Osteoblast (primary cell): Measurements from ENCODE around the gene HSPB3. TPM values are rescaled to one million over a fixed set of nuclear protein-coding genes. Genes with fewer than 3 reads are reported as not detected.

Source experiments
- DNase-seq: peaks from one replicate; pipeline ENCODE4 v3.0.0; 2011; ENCODE audit warnings: low spot score, mixed read lengths; ENCODE audit not compliant: insufficient read length; ENCODE audit errors: missing footprints
- H2AFZ ChIP-seq: 2 replicates; pipeline ENCODE4 v1.6.0; 2011; ENCODE audit warnings: mild to moderate bottlenecking, low read length
- H3K27ac ChIP-seq: 2 replicates; pipeline ENCODE4 v1.5.1; 2011; ENCODE audit warnings: mild to moderate bottlenecking, low read depth, low read length, moderate library complexity
- H3K27me3 ChIP-seq: 2 replicates; pipeline ENCODE4 v1.6.0; 2012; ENCODE audit warnings: mild to moderate bottlenecking, control low read depth, inconsistent platforms, low read length, moderate library complexity; ENCODE audit not compliant: insufficient read depth
- H3K36me3 ChIP-seq: 2 replicates; pipeline ENCODE4 v1.5.1; 2011; ENCODE audit warnings: mild to moderate bottlenecking, low read length, control low read depth, moderate library complexity; ENCODE audit not compliant: insufficient read depth
- H3K4me1 ChIP-seq: 2 replicates; pipeline ENCODE4 v1.5.1; 2011; ENCODE audit warnings: mild to moderate bottlenecking, low read length, control low read depth, moderate library complexity; ENCODE audit not compliant: insufficient read depth
- H3K4me2 ChIP-seq: 2 replicates; pipeline ENCODE4 v1.6.0; 2011; ENCODE audit warnings: mild to moderate bottlenecking, low read length; ENCODE audit not compliant: insufficient read depth
- H3K4me3 ChIP-seq: fragments of 200-600 bp; sonication (generic); 3 replicates; pipeline ENCODE4 v1.5.1; 2012; ENCODE audit warnings: mild to moderate bottlenecking, low read length, inconsistent platforms; ENCODE audit not compliant: insufficient read depth
- H3K79me2 ChIP-seq: 2 replicates; pipeline ENCODE4 v1.6.0; 2012; ENCODE audit warnings: mild to moderate bottlenecking, low read length, control low read depth, inconsistent platforms; ENCODE audit not compliant: insufficient read depth
- H3K9me3 ChIP-seq: 2 replicates; pipeline ENCODE4 v1.5.1; 2011; ENCODE audit warnings: low read depth, low read length, control low read depth
- H4K20me1 ChIP-seq: 2 replicates; pipeline ENCODE4 v1.6.0; 2012; ENCODE audit warnings: mild to moderate bottlenecking, low read length, control low read depth; ENCODE audit not compliant: insufficient read depth
- total RNA-seq: library from RNA; depleted of rRNA; stranded (reverse); fragments of >200 nt; gene quantifications from 2 replicates; pipeline ENCODE4 v1.2.3, GENCODE V29; 2012
- TF ChIP-seq, protein P1 (sequence below): IDR thresholded peaks from 2 replicates; pipeline ENCODE4 v1.5.1; 2011; ENCODE audit warnings: mild to moderate bottlenecking, low read depth, low read length, moderate library complexity; ENCODE audit errors: extremely low read depth

HSPB3 gene
- total RNA-seq, 1 donor: not detected

DNA sequence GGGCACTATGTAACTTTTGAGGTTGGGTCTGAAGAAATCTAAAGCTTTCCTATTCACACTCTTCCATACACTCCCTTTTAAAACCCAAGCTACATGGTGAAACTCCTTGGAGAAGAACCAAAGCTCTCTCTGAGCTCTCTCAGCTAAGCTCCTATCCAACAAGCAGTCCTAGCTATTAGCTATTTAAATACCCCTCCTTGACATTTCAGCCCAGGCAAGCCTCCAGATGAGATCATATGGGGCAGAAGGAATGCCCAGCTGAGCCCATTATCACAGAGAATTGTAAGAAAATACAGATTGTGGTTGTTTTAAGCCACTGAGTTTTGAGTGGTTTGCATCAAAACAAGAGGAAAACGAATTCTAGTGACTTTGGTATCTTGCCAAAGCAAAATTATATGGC, 15.2 kb downstream of the HSPB3 start:
- H3K27ac ChIP-seq: peak overlapping the region; percentile 55
- H4K20me1 ChIP-seq: no peaks in the 10 kb centered on the region
- H2AFZ ChIP-seq: no peak overlapping the region
- DNase-seq: peak; percentile 82
- H3K9me3 ChIP-seq: no peaks in the 10 kb centered on the region
- H3K4me2 ChIP-seq: peak overlapping the region; percentile 77
- TF ChIP-seq, protein P1, sequence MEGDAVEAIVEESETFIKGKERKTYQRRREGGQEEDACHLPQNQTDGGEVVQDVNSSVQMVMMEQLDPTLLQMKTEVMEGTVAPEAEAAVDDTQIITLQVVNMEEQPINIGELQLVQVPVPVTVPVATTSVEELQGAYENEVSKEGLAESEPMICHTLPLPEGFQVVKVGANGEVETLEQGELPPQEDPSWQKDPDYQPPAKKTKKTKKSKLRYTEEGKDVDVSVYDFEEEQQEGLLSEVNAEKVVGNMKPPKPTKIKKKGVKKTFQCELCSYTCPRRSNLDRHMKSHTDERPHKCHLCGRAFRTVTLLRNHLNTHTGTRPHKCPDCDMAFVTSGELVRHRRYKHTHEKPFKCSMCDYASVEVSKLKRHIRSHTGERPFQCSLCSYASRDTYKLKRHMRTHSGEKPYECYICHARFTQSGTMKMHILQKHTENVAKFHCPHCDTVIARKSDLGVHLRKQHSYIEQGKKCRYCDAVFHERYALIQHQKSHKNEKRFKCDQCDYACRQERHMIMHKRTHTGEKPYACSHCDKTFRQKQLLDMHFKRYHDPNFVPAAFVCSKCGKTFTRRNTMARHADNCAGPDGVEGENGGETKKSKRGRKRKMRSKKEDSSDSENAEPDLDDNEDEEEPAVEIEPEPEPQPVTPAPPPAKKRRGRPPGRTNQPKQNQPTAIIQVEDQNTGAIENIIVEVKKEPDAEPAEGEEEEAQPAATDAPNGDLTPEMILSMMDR: no peak
- no peaks in the 10 kb centered on the region for H3K36me3 ChIP-seq
- peak overlapping the region; percentile 61 for H3K4me3 ChIP-seq
- H3K79me2 ChIP-seq: no peaks in the 10 kb centered on the region
- peaks cover 2% of the 10 kb centered on the region for H3K27me3 ChIP-seq
- H3K4me1 ChIP-seq: peaks cover 19% of the 10 kb centered on the region

DNA sequence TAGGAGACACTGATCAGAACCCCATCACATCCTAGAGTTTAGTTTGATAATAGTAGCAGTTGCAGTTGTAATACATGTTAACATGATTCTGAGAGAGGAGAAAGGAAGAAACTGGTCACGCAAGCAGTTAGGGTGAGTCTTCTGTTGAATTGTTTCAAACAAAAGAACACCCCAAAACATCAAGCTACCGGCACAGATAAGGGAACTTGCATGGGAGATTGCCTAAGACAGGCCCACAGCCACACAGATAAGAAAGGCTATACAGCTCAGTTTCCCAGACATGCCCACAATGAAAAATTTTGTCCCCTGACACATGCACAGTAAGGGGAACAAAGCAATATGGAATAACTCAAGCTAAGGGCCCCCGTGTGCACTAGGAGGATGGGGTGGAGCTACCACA, 15.9 kb downstream of the HSPB3 start:
- H3K4me2 ChIP-seq: no peak overlapping the region
- TF ChIP-seq, protein P1: no peak
- no peak overlapping the region for H3K27ac ChIP-seq
- no peaks in the 10 kb centered on the region for H3K9me3 ChIP-seq
- H3K4me1 ChIP-seq: peaks cover 19% of the 10 kb centered on the region
- H2AFZ ChIP-seq: no peak overlapping the region
- no peak overlapping the region for H3K4me3 ChIP-seq
- no peaks in the 10 kb centered on the region for H4K20me1 ChIP-seq
- no peaks in the 10 kb centered on the region for H3K36me3 ChIP-seq
- no peaks in the 10 kb centered on the region for H3K79me2 ChIP-seq
- H3K27me3 ChIP-seq: peaks cover 2% of the 10 kb centered on the region
- no peak for DNase-seq

DNA sequence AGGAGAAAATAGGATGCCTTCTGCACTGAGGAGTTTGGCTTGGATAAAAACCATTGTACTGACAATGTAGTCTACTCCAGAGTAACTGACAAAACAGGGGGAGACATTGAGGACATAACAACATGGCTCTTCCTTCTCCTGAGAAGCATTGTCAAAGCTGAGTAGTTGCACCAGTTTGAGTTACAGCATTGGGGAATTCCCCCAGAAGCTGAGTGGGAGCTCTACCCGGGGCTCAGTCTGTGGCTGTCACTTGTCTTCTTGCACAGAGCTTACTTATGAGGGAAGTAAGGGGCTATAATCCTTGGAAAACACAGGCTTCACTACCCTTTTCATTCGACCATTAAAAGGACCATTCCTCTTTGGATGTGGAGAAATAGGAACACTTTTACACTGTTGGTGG, 21.2 kb downstream of the HSPB3 start:
- Histone ChIP-seq H3K27ac (no peak overlapping the region), H3K4me1 (no peaks in the 10 kb centered on the region), H3K79me2 (no peaks in the 10 kb centered on the region), H3K27me3 (peaks cover 10% of the 10 kb centered on the region), H3K9me3 (no peaks in the 10 kb centered on the region), H3K4me3 (no peak overlapping the region), H2AFZ (no peak overlapping the region), H3K36me3 (no peaks in the 10 kb centered on the region), H4K20me1 (no peaks in the 10 kb centered on the region), H3K4me2 (no peak overlapping the region)
- TF ChIP-seq, protein P1: no peak
- DNase-seq: no peak

DNA sequence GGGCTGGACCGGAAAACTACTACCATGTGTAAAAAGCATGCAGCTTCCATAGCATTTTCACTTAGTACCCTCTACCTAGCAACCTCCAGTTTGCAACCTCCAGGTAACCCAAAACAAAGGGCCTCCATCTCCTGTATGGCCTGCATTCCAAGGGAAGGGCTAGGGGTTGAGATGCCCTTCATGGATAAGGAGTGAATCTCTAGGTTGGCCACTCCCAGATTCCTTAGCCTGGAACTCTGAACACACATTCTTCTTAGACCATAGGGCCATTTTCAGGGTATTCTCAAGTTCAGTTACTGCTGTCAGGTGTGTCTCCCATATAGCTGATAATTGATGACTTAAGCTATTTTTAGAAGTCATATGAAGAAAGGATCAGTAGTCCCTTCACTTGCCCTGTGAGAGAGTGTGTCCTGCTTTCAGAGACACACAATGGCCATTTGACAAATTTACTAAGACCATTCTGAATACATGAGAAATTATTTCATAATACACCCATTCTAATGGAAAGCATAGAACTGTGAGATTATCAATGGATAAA, 22.5 kb downstream of the HSPB3 start:
- Histone ChIP-seq H3K27ac (no peak overlapping the region), H4K20me1 (no peaks in the 10 kb centered on the region), H3K4me3 (no peak overlapping the region), H3K79me2 (no peaks in the 10 kb centered on the region), H3K4me2 (no peak overlapping the region), H3K36me3 (no peaks in the 10 kb centered on the region), H3K4me1 (no peaks in the 10 kb centered on the region), H3K9me3 (no peaks in the 10 kb centered on the region), H3K27me3 (peaks cover 10% of the 10 kb centered on the region), H2AFZ (no peak overlapping the region)
- no peak for DNase-seq
- TF ChIP-seq, protein P1: no peak
